HCT116 (cell line): ENCODE data around the gene CYB5D1. TPM values are rescaled to one million over a fixed set of nuclear protein-coding genes. Genes with fewer than 3 reads are reported as not detected.

Source experiments
- ATAC-seq: fragments of 200-7000 bp; cut with Tn5 transposase; 2 replicates; pipeline ENCODE4 v1.9.1; 2020; ENCODE audit warnings: mild to moderate bottlenecking, moderate library complexity
- BruUV-seq: library from RNA; stranded (reverse); fragments of 400-500 nt; replicated peaks from 2 replicates; lab custom pipeline; 2021; lab: Mats Ljungman, UMichigan
- CTCF ChIA-PET: fragments of 300-600 bp; sonication (Branson Sonifier 250); formaldehyde crosslinking; loops from one replicate; lab custom pipeline; 2021; ENCODE audit warnings: antibody characterized with exemption; lab: Charles Lee
- POLR2A ChIA-PET: fragments of 300-600, 350-600 bp; sonication (Branson Sonifier 250); formaldehyde crosslinking; loops from one replicate; lab custom pipeline; 2021; ENCODE audit warnings: antibody characterized with exemption; lab: Charles Lee
- RAD21 ChIA-PET, 2 experiments: fragments of 300-600 bp; sonication (Branson Sonifier 250); formaldehyde crosslinking; loops; one replicate each; lab custom pipeline; 2023; ENCODE audit warnings: low total read pairs in 2 of 2; ENCODE audit not compliant: uncharacterized antibody in 2 of 2, unreplicated experiment in 2 of 2, low non-redundant PET in 1 of 2; lab: Charles Lee
- DNase-seq: peaks from one replicate; pipeline ENCODE4 v3.0.0-alpha.2; 2010; ENCODE audit warnings: low read depth, low spot score
- H2AFZ ChIP-seq: fragments of 200-600 bp; shearing (Covaris generic), sonication (generic); 2 replicates; pipeline ENCODE4 v1.6.1; 2017; ENCODE audit warnings: low read depth, mixed run types, mixed read lengths, antibody characterized with exemption, low read length; ENCODE audit not compliant: poor library complexity, severe bottlenecking
- H3K27ac ChIP-seq: 2 replicates; pipeline ENCODE4 v1.5.1; 2012; ENCODE audit warnings: low read depth, low read length
- H3K27me3 ChIP-seq: fragments of 200-600 bp; sonication (generic); 2 replicates; pipeline ENCODE4 v1.6.1; 2016; ENCODE audit warnings: mixed run types, low read length, mixed read lengths; ENCODE audit not compliant: insufficient read depth
- H3K36me3 ChIP-seq, 2 experiments: fragments of 200-500 bp in 1 of 2; fragments of 200-600 bp in 1 of 2; sonication (Bioruptor generic) in 1 of 2; sonication (generic) in 1 of 2; 2 replicates each; pipeline versions ENCODE4 v1.5.1 to v1.6.1; 2014 to 2016; ENCODE audit warnings: low read length in 2 of 2, inconsistent platforms in 1 of 2, mixed read lengths in 1 of 2, mixed run types in 1 of 2; ENCODE audit not compliant: insufficient read depth in 2 of 2, control insufficient read depth in 1 of 2
- H3K4me1 ChIP-seq, 2 experiments: fragments of 200-600 bp in 1 of 2; sonication (generic) in 1 of 2; 2 replicates each; pipeline versions ENCODE4 v1.5.1 to v1.6.1; 2012 to 2017; ENCODE audit warnings: low read length in 2 of 2, inconsistent platforms in 1 of 2, mild to moderate bottlenecking in 1 of 2, mixed read lengths in 1 of 2, mixed run types in 1 of 2, moderate library complexity in 1 of 2; ENCODE audit not compliant: insufficient read depth in 2 of 2, control insufficient read depth in 1 of 2
- H3K4me2 ChIP-seq: fragments of 200-600 bp; sonication (generic); 2 replicates; pipeline ENCODE4 v1.6.1; 2017; ENCODE audit warnings: mixed run types, low read length, mixed read lengths
- H3K4me3 ChIP-seq, 2 experiments: fragments of 200-600 bp in 1 of 2; sonication (generic) in 1 of 2; replicated peaks in 1 of 2; 2 replicates each; pipeline ENCODE4 v1.5.1; 2011 to 2016; ENCODE audit warnings: low read length in 2 of 2, control low read depth in 1 of 2, low read depth in 1 of 2, mild to moderate bottlenecking in 1 of 2, mixed read lengths in 1 of 2, mixed run types in 1 of 2
- H3K79me2 ChIP-seq: fragments of 200-600 bp; sonication (generic); 2 replicates; pipeline ENCODE4 v1.6.1; 2017; ENCODE audit warnings: mild to moderate bottlenecking, mixed run types, low read length, moderate library complexity, mixed read lengths; ENCODE audit not compliant: insufficient read depth
- H3K9ac ChIP-seq: fragments of 200-600 bp; sonication (generic); 2 replicates; pipeline ENCODE4 v1.6.1; 2016; ENCODE audit warnings: low read length, mixed read lengths
- H3K9me2 ChIP-seq: fragments of 200-600 bp; sonication (generic), shearing (Covaris generic); 2 replicates; pipeline ENCODE4 v1.6.1; 2017; ENCODE audit warnings: mixed run types, mild to moderate bottlenecking, moderate library complexity; ENCODE audit not compliant: insufficient read depth
- H3K9me3 ChIP-seq, 2 experiments: fragments of 200-500 bp in 1 of 2; fragments of 200-600 bp in 1 of 2; sonication (Bioruptor generic) in 1 of 2; sonication (generic) in 1 of 2; 2 replicates each; pipeline ENCODE4 v1.6.1; 2014 to 2017; ENCODE audit warnings: low read length in 2 of 2, mixed read lengths in 2 of 2, inconsistent platforms in 1 of 2, low read depth in 1 of 2, mild to moderate bottlenecking in 1 of 2, mixed run types in 1 of 2, moderate library complexity in 1 of 2; ENCODE audit not compliant: control insufficient read depth in 1 of 2, insufficient read depth in 1 of 2
- H4K20me1 ChIP-seq: fragments of 200-600 bp; sonication (generic), shearing (Covaris generic); 2 replicates; pipeline ENCODE4 v1.6.1; 2017; ENCODE audit warnings: mixed run types, mild to moderate bottlenecking, moderate library complexity; ENCODE audit not compliant: insufficient read depth
- CBX3 ChIP-seq: IDR thresholded peaks from 2 replicates; pipeline ENCODE4 v1.6.1; 2012; ENCODE audit warnings: low read depth
- CEBPB ChIP-seq: IDR thresholded peaks from 2 replicates; pipeline ENCODE4 v1.6.1; 2012; ENCODE audit warnings: low read depth
- EZH2phosphoT487 ChIP-seq: fragments of 200-600 bp; IDR thresholded peaks from 2 replicates; pipeline ENCODE4 v1.6.1; 2018; ENCODE audit warnings: antibody characterized with exemption, borderline replicate concordance
- FOSL1 ChIP-seq: IDR thresholded peaks from 2 replicates; pipeline ENCODE4 v1.6.1; 2012; ENCODE audit warnings: low read depth
- JUND ChIP-seq: IDR thresholded peaks from 2 replicates; pipeline ENCODE4 v1.6.1; 2012
- MAX ChIP-seq: IDR thresholded peaks from 2 replicates; pipeline ENCODE4 v1.6.1; 2012
- POLR2A ChIP-seq: IDR thresholded peaks from 2 replicates; pipeline ENCODE4 v1.7.0; 2011; ENCODE audit warnings: borderline replicate concordance; ENCODE audit not compliant: insufficient read depth, insufficient read length; ENCODE audit errors: extremely low read depth
- SIN3A ChIP-seq: IDR thresholded peaks from 2 replicates; pipeline ENCODE4 v1.6.1; 2012; ENCODE audit warnings: low read depth
- SP1 ChIP-seq: IDR thresholded peaks from 2 replicates; pipeline ENCODE4 v1.6.1; 2012; ENCODE audit warnings: low read depth
- TCF7L2 ChIP-seq: IDR thresholded peaks from 2 replicates; pipeline ENCODE4 v1.7.0; 2011; ENCODE audit warnings: borderline replicate concordance, inconsistent platforms; ENCODE audit not compliant: insufficient read depth, insufficient read length; ENCODE audit errors: extremely low read depth
- ZFX ChIP-seq: fragments of 450-650 bp; IDR thresholded peaks from 2 replicates; pipeline ENCODE4 v1.6.1; 2017
- ZNF274 ChIP-seq: fragments of 200-500 bp; sonication (Bioruptor generic); IDR thresholded peaks from 2 replicates; pipeline ENCODE4 v1.6.1; 2014; ENCODE audit warnings: mild to moderate bottlenecking, low read depth, low read length, inconsistent platforms
- intact Hi-C: fragments of 100-400 bp; cut with micrococcal nuclease; formaldehyde crosslinking; loops from 2 replicates; pipeline ENCODE4 v1.10.0; 2022
- total RNA-seq: library from RNA; stranded (reverse); gene quantifications from one replicate; pipeline ENCODE4 v1.2.1, GENCODE V29; 2021; ENCODE audit not compliant: unreplicated experiment
- TF ChIP-seq, protein P1 (sequence below): IDR thresholded peaks from 2 replicates; pipeline ENCODE4 v1.6.1; 2012
- TF ChIP-seq, protein P2 (sequence below), 3 experiments: fragments of 200-600 bp in 1 of 3; sonication (generic) in 1 of 3; IDR thresholded peaks in 2 of 3; conservative IDR thresholded peaks in 1 of 3; 2 replicates each; pipeline ENCODE4 v1.5.1; 2012 to 2017; ENCODE audit warnings: low read depth in 2 of 3, low read length in 2 of 3, antibody characterized with exemption in 1 of 3, borderline replicate concordance in 1 of 3, control low read depth in 1 of 3, mild to moderate bottlenecking in 1 of 3, mixed read lengths in 1 of 3, mixed run types in 1 of 3, moderate library complexity in 1 of 3; ENCODE audit not compliant: insufficient read depth in 1 of 3

CYB5D1 gene
- total RNA-seq, 1 experiment from 2014 or later: 21.5 TPM

DNA sequence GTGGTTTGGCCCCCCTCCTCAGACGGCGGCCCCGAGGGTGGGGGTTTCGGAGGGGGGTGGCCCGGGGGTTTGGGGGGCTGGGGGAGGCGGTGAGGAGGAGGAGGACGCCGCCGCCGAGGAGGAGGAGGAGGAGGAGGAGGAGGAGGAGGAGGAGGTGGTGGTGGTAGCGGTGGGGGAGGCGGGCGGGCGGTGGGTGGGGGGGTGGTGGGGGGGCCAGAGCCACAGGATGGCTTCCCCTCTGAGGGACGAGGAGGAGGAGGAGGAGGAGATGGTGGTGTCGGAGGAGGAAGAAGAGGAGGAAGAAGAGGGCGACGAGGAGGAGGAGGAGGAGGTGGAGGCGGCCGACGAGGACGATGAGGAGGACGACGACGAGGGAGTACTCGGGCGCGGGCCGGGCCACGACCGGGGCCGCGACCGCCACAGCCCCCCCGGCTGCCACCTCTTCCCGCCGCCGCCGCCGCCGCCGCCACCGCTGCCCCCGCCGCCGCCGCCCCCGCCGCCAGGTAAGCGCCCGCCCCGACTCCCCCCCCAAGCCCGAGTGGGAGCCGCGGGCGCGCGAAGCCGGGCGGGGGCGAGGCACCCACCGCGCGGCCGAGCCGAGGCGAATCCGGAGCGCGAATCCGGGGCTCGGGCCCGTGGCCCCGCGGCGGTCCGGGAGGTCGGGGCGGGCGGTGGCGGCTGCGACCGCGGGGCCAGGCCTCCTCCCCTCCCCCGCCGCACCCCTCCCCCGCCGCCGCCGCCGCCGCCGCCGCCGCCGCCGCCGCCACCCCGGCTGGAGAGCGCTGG lies 27.0 kb downstream of the CYB5D1 start:
- H3K9me2 ChIP-seq: no peaks in the 10 kb centered on the region
- ChIA-PET RAD21 (no interaction called here), CTCF (interaction anchor here (0.7 kb wide), 1 partner anchor 15 kb away, joined by 3 read pairs; no protein-coding TSS in a partner anchor)
- DNase-seq (no peak), ATAC-seq (no peak)
- H3K4me1 ChIP-seq: peaks cover 36 to 50% of the 10 kb centered on the region in 2 experiments
- TF ChIP-seq ZFX (peak; percentile 45; the same call in 1 of the 2 replicates), EZH2phosphoT487 (no peak)
- TF ChIP-seq, all 23 proteins: peak for 1
- Histone ChIP-seq H3K27ac (peak overlapping the region; percentile 97; the same call in 1 of the 2 replicates), H3K27me3 (no peaks in the 10 kb centered on the region), H3K4me3 (peak overlapping the region; percentile 56 to 82), H2AFZ (no peak overlapping the region), H3K4me2 (peak overlapping the region; percentile 99), H3K36me3 (peaks cover 0 to 2% of the 10 kb centered on the region in 2 experiments; a peak in 1 of 4 replicates), H3K9ac (peak overlapping the region; percentile 86), H3K9me3 (no peaks in the 10 kb centered on the region), H3K79me2 (peaks cover 33% of the 10 kb centered on the region), H4K20me1 (no peaks in the 10 kb centered on the region)
- intact Hi-C loops: no loop called here
- POLR2A ChIA-PET: interaction anchor here (2.3 kb wide), 1 partner anchor 43 kb away, joined by 5 read pairs; no protein-coding TSS in a partner anchor
- no TSS peak for BruUV-seq

DNA sequence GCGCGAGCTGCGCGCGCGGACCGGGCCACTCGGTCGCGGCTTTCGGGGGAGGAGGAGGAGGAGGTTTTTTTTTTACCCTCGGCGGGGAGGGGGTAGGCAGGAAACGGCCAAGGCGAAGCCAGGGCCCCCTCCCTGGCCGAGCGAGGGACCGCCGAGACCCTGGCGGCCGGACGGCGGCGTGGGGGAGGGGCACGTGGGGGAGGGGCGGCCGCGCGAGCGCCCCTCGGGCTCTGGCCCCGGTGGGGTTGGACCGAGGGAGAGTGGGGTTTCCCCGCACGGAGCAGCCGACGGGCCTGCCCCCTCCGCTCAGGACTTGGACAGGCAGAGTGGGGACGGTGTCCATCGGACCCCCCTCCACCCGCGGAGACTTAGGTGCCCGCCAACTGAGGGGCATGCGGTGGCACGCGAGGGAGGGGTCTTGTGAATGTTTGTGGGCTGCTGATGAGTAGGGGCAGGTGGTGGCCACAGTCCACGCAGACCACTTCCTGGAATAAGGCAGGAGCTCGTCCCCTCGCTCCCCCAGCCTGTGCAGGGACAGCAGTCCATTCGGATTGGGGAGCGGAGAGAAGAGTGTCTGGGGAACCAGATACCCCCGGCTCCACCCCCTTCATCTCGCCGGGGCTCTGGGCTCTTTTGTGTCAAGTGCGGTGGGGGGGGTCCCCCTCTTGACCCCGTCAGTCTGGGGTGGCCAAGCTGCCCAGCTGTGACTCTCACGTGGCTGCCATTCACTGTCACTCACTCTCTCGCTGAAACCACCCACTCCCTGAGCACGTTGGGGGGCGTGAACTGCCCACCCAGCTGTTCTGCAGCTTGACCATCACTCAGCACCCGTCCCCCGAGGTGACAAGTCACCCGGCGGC lies 27.8 kb downstream of the CYB5D1 start:
- H4K20me1 ChIP-seq: no peaks in the 10 kb centered on the region
- DNase-seq (no peak), ATAC-seq (peak; percentile 28)
- peak overlapping the region; percentile 86 for H3K9ac ChIP-seq
- H3K27me3 ChIP-seq: no peaks in the 10 kb centered on the region
- peaks cover 39 to 53% of the 10 kb centered on the region in 2 experiments for H3K4me1 ChIP-seq
- ChIA-PET POLR2A (no interaction called here), CTCF (interaction anchor here (0.8 to 1.0 kb wide), 3 partner anchors 19 to 29 kb away, joined by 3 read pairs; partner anchors contain the start of gene NAA38), RAD21 (interaction anchor here in 1 of 2 experiments (0.5 kb wide), 1 partner anchor 46 kb away, joined by 3 read pairs; the partner anchor contains the start of gene TRAPPC1)
- intact Hi-C loops: loop anchor here (2.0 kb wide), 1 partner anchor 51 kb away; the partner anchor contains the start of gene KDM6B
- H3K36me3 ChIP-seq: peaks cover 3 to 8% of the 10 kb centered on the region in 2 experiments; a peak in 2 of 4 replicates
- peak overlapping the region; percentile 97 for H3K27ac ChIP-seq
- H3K79me2 ChIP-seq: peaks cover 33% of the 10 kb centered on the region
- BruUV-seq: no TSS peak
- H2AFZ ChIP-seq: no peak overlapping the region
- H3K4me3 ChIP-seq: peak overlapping the region; percentile 56 to 82
- H3K9me3 ChIP-seq: no peaks in the 10 kb centered on the region
- peak overlapping the region; percentile 99 for H3K4me2 ChIP-seq
- TF ChIP-seq MAX (peak; percentile 31; the same call in 1 of the 2 replicates), POLR2A (no peak), CBX3 (no peak), FOSL1 (no peak), TCF7L2 (peak; percentile 54), ZFX (peak; percentile 30; the same call in 1 of the 2 replicates), SP1 (no peak), ZNF274 (no peak), SIN3A (no peak; the same call in 1 of the 2 replicates), CEBPB (no peak), JUND (no peak)
- TF ChIP-seq, protein P1, sequence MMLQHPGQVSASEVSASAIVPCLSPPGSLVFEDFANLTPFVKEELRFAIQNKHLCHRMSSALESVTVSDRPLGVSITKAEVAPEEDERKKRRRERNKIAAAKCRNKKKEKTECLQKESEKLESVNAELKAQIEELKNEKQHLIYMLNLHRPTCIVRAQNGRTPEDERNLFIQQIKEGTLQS: no peak
- TF ChIP-seq, protein P2, sequence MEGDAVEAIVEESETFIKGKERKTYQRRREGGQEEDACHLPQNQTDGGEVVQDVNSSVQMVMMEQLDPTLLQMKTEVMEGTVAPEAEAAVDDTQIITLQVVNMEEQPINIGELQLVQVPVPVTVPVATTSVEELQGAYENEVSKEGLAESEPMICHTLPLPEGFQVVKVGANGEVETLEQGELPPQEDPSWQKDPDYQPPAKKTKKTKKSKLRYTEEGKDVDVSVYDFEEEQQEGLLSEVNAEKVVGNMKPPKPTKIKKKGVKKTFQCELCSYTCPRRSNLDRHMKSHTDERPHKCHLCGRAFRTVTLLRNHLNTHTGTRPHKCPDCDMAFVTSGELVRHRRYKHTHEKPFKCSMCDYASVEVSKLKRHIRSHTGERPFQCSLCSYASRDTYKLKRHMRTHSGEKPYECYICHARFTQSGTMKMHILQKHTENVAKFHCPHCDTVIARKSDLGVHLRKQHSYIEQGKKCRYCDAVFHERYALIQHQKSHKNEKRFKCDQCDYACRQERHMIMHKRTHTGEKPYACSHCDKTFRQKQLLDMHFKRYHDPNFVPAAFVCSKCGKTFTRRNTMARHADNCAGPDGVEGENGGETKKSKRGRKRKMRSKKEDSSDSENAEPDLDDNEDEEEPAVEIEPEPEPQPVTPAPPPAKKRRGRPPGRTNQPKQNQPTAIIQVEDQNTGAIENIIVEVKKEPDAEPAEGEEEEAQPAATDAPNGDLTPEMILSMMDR (IDR thresholded peaks at IDR 0.05 in 2 of 3, conservative IDR thresholded peaks at IDR 0.05 in 1 of 3; ENCODE audit: borderline replicate concordance in 1 of 3, insufficient read depth in 1 of 3, low read depth in 2 of 3, low read length in 2 of 3): no peak
- no peaks in the 10 kb centered on the region for H3K9me2 ChIP-seq
